ENCODE results near the gene AP4B1. TPM values are rescaled to one million over a fixed set of nuclear protein-coding genes. Genes with fewer than 3 reads are reported as not detected.

AP4B1 gene
- total and polyA plus RNA-seq, 2 of the 13 experiments (the other 11 are each of a cell fraction or from before 2014, with no cell fraction given) = 8.5 to 12.0 TPM

- TF ChIP-seq ZNF788 (CRISPR knock-in tag; IDR thresholded peaks at IDR 0.05; ENCODE audit: borderline replicate concordance) = peak; percentile 76; the same call in 1 of the 2 replicates
- TF ChIP-seq HIC2 (CRISPR knock-in tag; IDR thresholded peaks at IDR 0.05; ENCODE audit: low read depth) = no peak
- peak; percentile 67 for TF ChIP-seq CREM (IDR thresholded peaks at IDR 0.05)
- TF ChIP-seq CREM (CRISPR knock-in tag; IDR thresholded peaks at IDR 0.05) = no peak
- TF ChIP-seq GATAD1 (CRISPR knock-in tag; IDR thresholded peaks at IDR 0.05) = peak; percentile 88
- TF ChIP-seq ZNF432 (CRISPR knock-in tag; IDR thresholded peaks at IDR 0.05; ENCODE audit: borderline replicate concordance) = no peak
- TF ChIP-seq ISL2 (CRISPR knock-in tag; IDR thresholded peaks at IDR 0.05) = peak; percentile 22; the same call in 1 of the 2 replicates
- TF ChIP-seq GABPA (IDR thresholded peaks at IDR 0.05; ENCODE audit: low read depth, low read length) = peak; percentile 72
- TF ChIP-seq GABPA (CRISPR knock-in tag; IDR thresholded peaks at IDR 0.05; ENCODE audit: low read depth) = peak; percentile 93
- TF ChIP-seq MNT (IDR thresholded peaks at IDR 0.05) = peak; percentile 50
- peak in 1 of 2 experiments; percentile 81; a peak in 1 of 4 replicates for TF ChIP-seq KLF16 (CRISPR knock-in tag; IDR thresholded peaks at IDR 0.05)
- peak; percentile 91 for TF ChIP-seq CBFB (CRISPR knock-in tag; IDR thresholded peaks at IDR 0.05)
- TF ChIP-seq CHD2 (IDR thresholded peaks at IDR 0.05; ENCODE audit: low read depth, low read length) = peak; percentile 86
- 0 out of 2 replicates have a peak, but pooled peaks have one; percentile 4 for TF ChIP-seq AKAP8 (CRISPR knock-in tag; IDR thresholded peaks at IDR 0.05)
- TF ChIP-seq UBTF (CRISPR knock-in tag; IDR thresholded peaks at IDR 0.05) = peak; percentile 80
- peak; percentile 94 for TF ChIP-seq DMAP1 (CRISPR knock-in tag; IDR thresholded peaks at IDR 0.05)
- TF ChIP-seq CHCHD3 (CRISPR knock-in tag; IDR thresholded peaks at IDR 0.05) = no peak
- TF ChIP-seq MED13 (CRISPR knock-in tag; IDR thresholded peaks at IDR 0.05) = peak; percentile 71; the same call in 1 of the 2 replicates
- peak; percentile 56 for TF ChIP-seq ZNF143 (CRISPR knock-in tag; IDR thresholded peaks at IDR 0.05)
- TF ChIP-seq CEBPB (IDR thresholded peaks at IDR 0.05; ENCODE audit: borderline replicate concordance, low read depth, low read length) = no peak
- TF ChIP-seq ZNF441 (CRISPR knock-in tag; IDR thresholded peaks at IDR 0.05; ENCODE audit: borderline replicate concordance) = peak; percentile 99
- 0 out of 2 replicates have a peak, but pooled peaks have one; percentile 45 for TF ChIP-seq SP140L (CRISPR knock-in tag; IDR thresholded peaks at IDR 0.05; ENCODE audit: borderline replicate concordance)
- TF ChIP-seq BCL6 (CRISPR knock-in tag; IDR thresholded peaks at IDR 0.05) = peak; percentile 58
- TF ChIP-seq CEBPG (CRISPR knock-in tag; IDR thresholded peaks at IDR 0.05) = peak; percentile 21; the same call in 1 of the 2 replicates
- TF ChIP-seq ZNF44 (CRISPR knock-in tag; IDR thresholded peaks at IDR 0.05) = 0 out of 2 replicates have a peak, but pooled peaks have one; percentile 27
Measured at GRCh38 chr1:113904674-113905434, at the start of gene AP4B1, which contains the start of gene DCLRE1B (continued).

All from HepG2 (cell line).